SK-N-SH (cell line): ENCODE measurements around the gene C1orf35.

Source experiments
- CTCF ChIP-seq: fragments of 200-600 bp; sonication (generic); IDR thresholded peaks from 2 replicates; pipeline ENCODE4 v1.6.1; 2017; ENCODE audit warnings: antibody characterized with exemption, mild to moderate bottlenecking, moderate library complexity
- EP300 ChIP-seq, 2 experiments: IDR thresholded peaks; 2 replicates each; pipeline versions ENCODE4 v1.4.0 to v1.6.1; 2012; ENCODE audit warnings: borderline replicate concordance in 1 of 2, low read depth in 1 of 2, low read length in 1 of 2
- EZH2phosphoT487 ChIP-seq: fragments of 200-600 bp; sonication (generic); IDR thresholded peaks from 2 replicates; pipeline ENCODE4 v1.6.1; 2017; ENCODE audit warnings: low read depth, mixed run types, mild to moderate bottlenecking, antibody characterized with exemption, moderate library complexity, borderline replicate concordance
- FOXM1 ChIP-seq: IDR thresholded peaks from 2 replicates; pipeline ENCODE4 v1.4.0; 2012; ENCODE audit warnings: low read depth, mild to moderate bottlenecking
- GABPA ChIP-seq: IDR thresholded peaks from 2 replicates; pipeline ENCODE4 v1.4.0; 2012; ENCODE audit warnings: low read depth, mild to moderate bottlenecking
- JUND ChIP-seq: IDR thresholded peaks from 2 replicates; pipeline ENCODE4 v1.4.0; 2012
- MAX ChIP-seq: IDR thresholded peaks from 2 replicates; pipeline ENCODE4 v1.4.0; 2012; ENCODE audit warnings: low read depth
- MXI1 ChIP-seq: IDR thresholded peaks from 2 replicates; pipeline ENCODE4 v1.6.1; 2012; ENCODE audit warnings: mild to moderate bottlenecking, low read depth, low read length, improper control_type of control experiment
- NFIC ChIP-seq: IDR thresholded peaks from 2 replicates; pipeline ENCODE4 v1.4.0; 2012; ENCODE audit warnings: borderline replicate concordance
- POLR2AphosphoS5 ChIP-seq: IDR thresholded peaks from 2 replicates; pipeline ENCODE4 v1.6.1; 2012; ENCODE audit warnings: low read depth, low read length
- RCOR1 ChIP-seq: fragments of 150-350 bp; IDR thresholded peaks from 2 replicates; pipeline ENCODE4 v1.6.1; 2017; ENCODE audit warnings: antibody characterized with exemption, low read length
- SMC3 ChIP-seq: IDR thresholded peaks from 2 replicates; pipeline ENCODE4 v1.6.1; 2012; ENCODE audit warnings: low read depth, low read length, improper control_type of control experiment
- TEAD4 ChIP-seq: IDR thresholded peaks from 2 replicates; pipeline ENCODE4 v1.4.0; 2012; ENCODE audit warnings: mild to moderate bottlenecking, borderline replicate concordance; ENCODE audit not compliant: insufficient read depth
- ZBTB33 ChIP-seq: IDR thresholded peaks from 2 replicates; pipeline ENCODE4 v1.4.0; 2012; ENCODE audit warnings: low read depth, borderline replicate concordance

GRCh38 chr1:228079601-228080263 lies 23.4 kb downstream of the C1orf35 start:
- no peak for TF ChIP-seq CTCF
- TF ChIP-seq RCOR1: no peak
- TF ChIP-seq NFIC: no peak
- TF ChIP-seq JUND: no peak
- TF ChIP-seq MAX: no peak
- no peak for TF ChIP-seq TEAD4
- no peak for TF ChIP-seq EZH2phosphoT487
- TF ChIP-seq ZBTB33: no peak
- no peak for TF ChIP-seq MXI1
- no peak for TF ChIP-seq SMC3
- TF ChIP-seq FOXM1: no peak
- no peak for TF ChIP-seq POLR2AphosphoS5
- TF ChIP-seq GABPA: no peak
- TF ChIP-seq EP300 (IDR thresholded peaks at IDR 0.05; ENCODE audit: borderline replicate concordance in 1 of 2, low read depth in 1 of 2, low read length in 1 of 2): no peak
